Transverse colon (tissue), 4 donors: Measurements from ENCODE around the gene HIVEP3.

Experiments used
- EP300 ChIP-seq: sonication (generic); formaldehyde crosslinking; IDR thresholded peaks from one replicate; pipeline ENCODE4 v1.6.1; 2017; ENCODE audit warnings: antibody characterized with exemption, low read depth
- POLR2A ChIP-seq: fragments of 450-650 bp; IDR thresholded peaks from one replicate; pipeline ENCODE4 v1.6.1; 2016; ENCODE audit warnings: antibody characterized with exemption, mild to moderate bottlenecking, moderate library complexity
- POLR2AphosphoS5 ChIP-seq, 3 donors: sonication (generic); formaldehyde crosslinking; IDR thresholded peaks; one replicate each; pipeline ENCODE4 v1.6.1; 2016; ENCODE audit warnings: antibody characterized with exemption in 3 of 3
- TF ChIP-seq, protein P1 (sequence below), 5 experiments: fragments of 200-600 bp in 3 of 5; fragments of 450-650 bp in 2 of 5; sonication (generic) in 3 of 5; IDR thresholded peaks; 1 replicate in 2 of 5; 2 replicates in 3 of 5; pipeline ENCODE4 v1.5.1; 2016 to 2017; ENCODE audit warnings: antibody characterized with exemption in 5 of 5, inconsistent platforms in 3 of 5, mild to moderate bottlenecking in 2 of 5, moderate library complexity in 1 of 5

DNA sequence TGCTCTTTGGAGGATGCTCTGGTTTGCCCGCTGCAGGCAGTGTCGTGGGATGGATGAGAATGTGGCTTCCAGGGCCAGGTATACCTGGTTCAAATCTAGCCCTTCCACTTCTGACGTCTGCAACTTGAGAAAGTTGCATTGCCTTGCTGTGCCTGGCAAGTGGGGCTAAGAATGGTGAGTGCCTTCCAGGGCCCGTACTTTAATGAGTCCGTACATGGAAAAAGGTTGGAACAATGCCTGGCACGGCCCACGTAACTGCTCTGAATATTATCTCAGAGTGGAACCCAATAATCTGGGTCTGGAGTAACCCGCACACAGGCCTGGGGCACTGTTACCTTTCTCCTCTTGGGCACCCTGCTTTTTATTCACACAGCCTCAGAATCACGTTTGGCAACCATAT is 287.6 kb downstream of the HIVEP3 start:
- no peak for TF ChIP-seq POLR2A
- TF ChIP-seq, protein P1, sequence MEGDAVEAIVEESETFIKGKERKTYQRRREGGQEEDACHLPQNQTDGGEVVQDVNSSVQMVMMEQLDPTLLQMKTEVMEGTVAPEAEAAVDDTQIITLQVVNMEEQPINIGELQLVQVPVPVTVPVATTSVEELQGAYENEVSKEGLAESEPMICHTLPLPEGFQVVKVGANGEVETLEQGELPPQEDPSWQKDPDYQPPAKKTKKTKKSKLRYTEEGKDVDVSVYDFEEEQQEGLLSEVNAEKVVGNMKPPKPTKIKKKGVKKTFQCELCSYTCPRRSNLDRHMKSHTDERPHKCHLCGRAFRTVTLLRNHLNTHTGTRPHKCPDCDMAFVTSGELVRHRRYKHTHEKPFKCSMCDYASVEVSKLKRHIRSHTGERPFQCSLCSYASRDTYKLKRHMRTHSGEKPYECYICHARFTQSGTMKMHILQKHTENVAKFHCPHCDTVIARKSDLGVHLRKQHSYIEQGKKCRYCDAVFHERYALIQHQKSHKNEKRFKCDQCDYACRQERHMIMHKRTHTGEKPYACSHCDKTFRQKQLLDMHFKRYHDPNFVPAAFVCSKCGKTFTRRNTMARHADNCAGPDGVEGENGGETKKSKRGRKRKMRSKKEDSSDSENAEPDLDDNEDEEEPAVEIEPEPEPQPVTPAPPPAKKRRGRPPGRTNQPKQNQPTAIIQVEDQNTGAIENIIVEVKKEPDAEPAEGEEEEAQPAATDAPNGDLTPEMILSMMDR (IDR thresholded peaks at IDR 0.05), result no peak
- no peak for TF ChIP-seq EP300
- TF ChIP-seq POLR2AphosphoS5 (IDR thresholded peaks at IDR 0.05), result no peak
